OCI-LY7 (cell line): ENCODE measurements around the gene PLEKHG4B. TPM values are rescaled to one million over a fixed set of nuclear protein-coding genes. Genes with fewer than 3 reads are reported as not detected.

Source experiments
- BruUV-seq: library from RNA; stranded (reverse); fragments of 400-500 nt; replicated peaks from 2 replicates; lab custom pipeline; 2021; lab: Mats Ljungman, UMichigan
- CTCF ChIA-PET: fragments of 300-600 bp; sonication (Branson Sonifier 250); formaldehyde crosslinking; loops from one replicate; lab custom pipeline; 2022; ENCODE audit warnings: antibody characterized with exemption; ENCODE audit not compliant: unreplicated experiment; lab: Charles Lee
- POLR2A ChIA-PET: fragments of 300-600 bp; sonication (Branson Sonifier 250); formaldehyde crosslinking; loops from one replicate; lab custom pipeline; 2022; ENCODE audit warnings: antibody characterized with exemption; lab: Charles Lee
- DNase-seq: peaks from one replicate; pipeline ENCODE4 v3.0.0-alpha.2; 2015; ENCODE audit warnings: low spot score
- H2AFZ ChIP-seq: fragments of 200-600 bp; sonication (generic), shearing (Covaris generic); 2 replicates; pipeline ENCODE4 v1.6.1; 2014; ENCODE audit warnings: mild to moderate bottlenecking, antibody characterized with exemption, low read length, moderate library complexity
- H3K27ac ChIP-seq: fragments of 200-600 bp; sonication (generic); 2 replicates; pipeline ENCODE4 v1.5.1; 2014; ENCODE audit warnings: mixed run types, low read depth, mild to moderate bottlenecking, moderate library complexity, low read length, inconsistent platforms; ENCODE audit not compliant: poor library complexity, severe bottlenecking
- H3K36me3 ChIP-seq: fragments of 200-600 bp; sonication (generic); 2 replicates; pipeline ENCODE4 v1.6.1; 2014; ENCODE audit warnings: mild to moderate bottlenecking, antibody characterized with exemption, low read length, moderate library complexity, mixed read lengths; ENCODE audit not compliant: insufficient read depth
- H3K4me1 ChIP-seq: fragments of 200-600 bp; sonication (generic); 2 replicates; pipeline ENCODE4 v1.5.1; 2014; ENCODE audit warnings: mild to moderate bottlenecking, low read length; ENCODE audit not compliant: insufficient read depth, poor library complexity, severe bottlenecking
- H3K4me2 ChIP-seq: fragments of 200-600 bp; sonication (generic); 2 replicates; pipeline ENCODE4 v1.6.1; 2014; ENCODE audit warnings: mild to moderate bottlenecking, low read length
- H3K4me3 ChIP-seq: fragments of 200-600 bp; sonication (generic); 2 replicates; pipeline ENCODE4 v1.5.1; 2014; ENCODE audit warnings: mild to moderate bottlenecking, low read depth, low read length; ENCODE audit not compliant: poor library complexity, severe bottlenecking
- H3K79me2 ChIP-seq: fragments of 200-600 bp; sonication (generic); 2 replicates; pipeline ENCODE4 v1.6.1; 2016; ENCODE audit warnings: low read depth, mild to moderate bottlenecking, low read length, moderate library complexity, mixed read lengths; ENCODE audit not compliant: insufficient read depth
- H3K9me2 ChIP-seq: fragments of 200-600 bp; sonication (generic); 2 replicates; pipeline ENCODE4 v1.6.1; 2016; ENCODE audit warnings: mild to moderate bottlenecking, low read length, mixed read lengths; ENCODE audit not compliant: insufficient read depth
- H3K9me3 ChIP-seq: fragments of 200-600 bp; sonication (generic); 2 replicates; pipeline ENCODE4 v1.6.1; 2014; ENCODE audit warnings: mild to moderate bottlenecking, mixed run types, low read length, mixed read lengths
- H4K20me1 ChIP-seq: fragments of 200-600 bp; sonication (generic); 2 replicates; pipeline ENCODE4 v1.6.1; 2014; ENCODE audit warnings: mild to moderate bottlenecking, antibody characterized with exemption, low read length, moderate library complexity, mixed read lengths; ENCODE audit not compliant: insufficient read depth
- EZH2phosphoT487 ChIP-seq: fragments of 200-600 bp; sonication (generic); IDR thresholded peaks from 2 replicates; pipeline ENCODE4 v1.6.1; 2018; ENCODE audit warnings: low read depth, borderline replicate concordance, mild to moderate bottlenecking, mixed run types, antibody characterized with exemption, low read length, moderate library complexity, mixed read lengths
- intact Hi-C: fragments of 100-400 bp; cut with micrococcal nuclease; formaldehyde crosslinking; loops from one replicate; pipeline ENCODE4 v1.10.0; 2022; ENCODE audit not compliant: unreplicated experiment
- total RNA-seq, 2 experiments: library from RNA; depleted of rRNA in 1 of 2; stranded (reverse); fragments of >200 nt in 1 of 2; shearing (Covaris generic) in 1 of 2; gene quantifications; 2 replicates each; pipeline ENCODE4 v1.2.3, GENCODE V29; 2014 to 2022
- TF ChIP-seq, protein P1 (sequence below): fragments of 200-600 bp; sonication (generic); conservative IDR thresholded peaks from 2 replicates; pipeline ENCODE4 v1.5.1; 2014; ENCODE audit warnings: mild to moderate bottlenecking, antibody characterized with exemption, low read length, moderate library complexity, mixed read lengths

PLEKHG4B gene
- total RNA-seq, 2 experiments from 2014 or later = 0.30 to 0.41 TPM

DNA sequence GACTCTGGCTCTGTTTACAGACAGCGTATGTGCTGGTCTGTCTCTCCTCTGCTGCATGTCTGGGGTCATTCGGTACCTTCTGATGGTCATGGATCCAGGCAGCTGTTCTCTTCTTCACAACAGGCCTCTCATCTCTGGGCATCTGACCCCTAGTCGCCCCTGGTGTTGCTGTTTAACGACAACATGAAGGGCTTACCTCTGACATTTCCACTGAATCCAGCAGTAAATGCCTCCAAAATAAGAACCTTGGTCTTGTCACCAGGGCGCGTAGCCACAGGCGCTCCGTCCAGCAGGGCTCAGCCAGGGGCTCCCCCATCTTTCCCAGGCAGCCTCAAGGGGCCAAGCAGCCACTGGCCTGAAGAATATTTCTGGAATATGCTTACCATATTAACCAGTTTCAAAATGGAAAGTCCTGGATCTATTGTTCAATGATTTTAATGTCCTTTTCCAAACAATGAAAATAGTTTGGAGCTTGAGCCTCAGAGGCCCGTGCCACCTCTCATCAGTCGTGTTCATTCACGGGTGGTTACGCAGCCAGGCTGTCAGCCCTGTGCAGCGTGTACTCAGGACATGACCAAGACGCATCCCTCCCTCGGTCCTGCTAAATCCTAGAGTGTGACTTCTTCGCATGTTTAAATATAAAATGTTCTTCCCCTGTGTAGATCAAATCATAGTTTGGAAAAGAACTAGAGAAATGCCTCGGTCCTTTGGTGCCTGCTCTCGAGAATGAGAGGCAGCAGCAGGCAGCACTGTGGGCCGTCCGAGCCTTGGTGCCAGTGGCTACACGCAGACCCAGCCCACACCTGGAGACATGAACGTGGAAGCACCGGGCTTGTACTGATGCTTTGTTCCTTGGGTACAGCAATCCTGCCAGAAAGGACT is 69.2 kb downstream of the PLEKHG4B start:
- H3K36me3 ChIP-seq = no peaks in the 10 kb centered on the region
- no peak overlapping the region for H3K4me2 ChIP-seq
- no peak overlapping the region for H3K27ac ChIP-seq
- no TSS peak for BruUV-seq
- ChIA-PET POLR2A (no interaction called here), CTCF (no interaction called here)
- H4K20me1 ChIP-seq = no peaks in the 10 kb centered on the region
- H3K4me1 ChIP-seq = no peaks in the 10 kb centered on the region
- no peak overlapping the region for H3K4me3 ChIP-seq
- DNase-seq = no peak
- no peaks in the 10 kb centered on the region for H3K79me2 ChIP-seq
- H3K9me2 ChIP-seq = no peaks in the 10 kb centered on the region
- no peak for TF ChIP-seq EZH2phosphoT487
- TF ChIP-seq, protein P1, sequence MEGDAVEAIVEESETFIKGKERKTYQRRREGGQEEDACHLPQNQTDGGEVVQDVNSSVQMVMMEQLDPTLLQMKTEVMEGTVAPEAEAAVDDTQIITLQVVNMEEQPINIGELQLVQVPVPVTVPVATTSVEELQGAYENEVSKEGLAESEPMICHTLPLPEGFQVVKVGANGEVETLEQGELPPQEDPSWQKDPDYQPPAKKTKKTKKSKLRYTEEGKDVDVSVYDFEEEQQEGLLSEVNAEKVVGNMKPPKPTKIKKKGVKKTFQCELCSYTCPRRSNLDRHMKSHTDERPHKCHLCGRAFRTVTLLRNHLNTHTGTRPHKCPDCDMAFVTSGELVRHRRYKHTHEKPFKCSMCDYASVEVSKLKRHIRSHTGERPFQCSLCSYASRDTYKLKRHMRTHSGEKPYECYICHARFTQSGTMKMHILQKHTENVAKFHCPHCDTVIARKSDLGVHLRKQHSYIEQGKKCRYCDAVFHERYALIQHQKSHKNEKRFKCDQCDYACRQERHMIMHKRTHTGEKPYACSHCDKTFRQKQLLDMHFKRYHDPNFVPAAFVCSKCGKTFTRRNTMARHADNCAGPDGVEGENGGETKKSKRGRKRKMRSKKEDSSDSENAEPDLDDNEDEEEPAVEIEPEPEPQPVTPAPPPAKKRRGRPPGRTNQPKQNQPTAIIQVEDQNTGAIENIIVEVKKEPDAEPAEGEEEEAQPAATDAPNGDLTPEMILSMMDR = no peak
- intact Hi-C loops = no loop called here
- H2AFZ ChIP-seq = no peak overlapping the region
- H3K9me3 ChIP-seq = no peaks in the 10 kb centered on the region

DNA sequence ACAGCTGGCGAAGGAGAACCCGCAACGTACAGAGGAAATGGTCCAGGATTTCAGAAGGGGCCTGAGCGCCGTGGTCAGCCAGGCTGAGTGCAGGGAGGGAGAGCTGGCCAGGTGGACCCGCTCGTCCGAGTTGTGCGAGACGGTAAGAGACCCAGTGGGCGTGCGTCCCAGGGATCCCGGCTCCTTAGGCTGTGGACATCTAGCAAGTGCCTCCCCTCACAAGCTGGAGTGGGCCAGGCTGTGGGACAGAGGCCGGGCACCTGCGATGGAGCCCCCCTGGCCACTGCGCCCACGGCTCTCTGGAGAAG is 69.8 kb downstream of the PLEKHG4B start:
- H3K9me3 ChIP-seq = no peaks in the 10 kb centered on the region
- H3K9me2 ChIP-seq = no peaks in the 10 kb centered on the region
- intact Hi-C loops = no loop called here
- POLR2A ChIA-PET = no interaction called here
- CTCF ChIA-PET = no interaction called here
- H3K79me2 ChIP-seq = no peaks in the 10 kb centered on the region
- H3K36me3 ChIP-seq = no peaks in the 10 kb centered on the region
- BruUV-seq = no TSS peak
- no peak overlapping the region for H2AFZ ChIP-seq
- DNase-seq = no peak
- no peak for TF ChIP-seq EZH2phosphoT487
- TF ChIP-seq, protein P1 = no peak
- H3K4me3 ChIP-seq = no peak overlapping the region
- no peak overlapping the region for H3K4me2 ChIP-seq
- H3K27ac ChIP-seq = no peak overlapping the region
- H4K20me1 ChIP-seq = no peaks in the 10 kb centered on the region
- no peaks in the 10 kb centered on the region for H3K4me1 ChIP-seq

DNA sequence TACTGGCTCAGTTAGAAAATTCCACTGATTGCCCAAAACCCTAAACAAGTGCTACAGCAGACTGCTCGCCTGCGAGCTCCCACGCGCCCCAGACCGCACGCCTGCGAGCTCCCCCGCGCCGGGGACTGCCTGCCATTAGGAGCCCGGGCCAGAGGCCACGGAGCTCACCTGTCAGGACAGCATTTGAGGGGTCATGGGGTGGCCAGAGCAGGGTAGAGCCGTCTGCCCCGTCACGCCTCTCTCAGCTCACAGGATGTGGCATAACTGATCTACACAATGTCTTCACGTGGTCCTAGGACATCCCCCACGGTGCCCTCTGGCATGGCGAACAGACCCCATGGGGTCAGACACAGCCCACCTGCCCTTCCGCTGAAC is 70.2 kb downstream of the PLEKHG4B start:
- Histone ChIP-seq H2AFZ (no peak overlapping the region), H4K20me1 (no peaks in the 10 kb centered on the region), H3K4me2 (no peak overlapping the region), H3K9me2 (no peaks in the 10 kb centered on the region), H3K79me2 (no peaks in the 10 kb centered on the region), H3K9me3 (no peaks in the 10 kb centered on the region), H3K4me1 (no peaks in the 10 kb centered on the region), H3K36me3 (no peaks in the 10 kb centered on the region), H3K4me3 (no peak overlapping the region), H3K27ac (no peak overlapping the region)
- no TSS peak for BruUV-seq
- no peak for DNase-seq
- POLR2A ChIA-PET = no interaction called here
- TF ChIP-seq, protein P1 = no peak
- TF ChIP-seq EZH2phosphoT487 = no peak
- CTCF ChIA-PET = no interaction called here
- intact Hi-C loops = no loop called here
